Heart left ventricle (tissue), 16 donors: ENCODE data around the gene DSCAML1. TPM values are rescaled to one million over a fixed set of nuclear protein-coding genes. Genes with fewer than 3 reads are reported as not detected.

ENCODE experiments used
- ATAC-seq, 4 donors: fragments of 200-7000 bp; cut with Tn5 transposase; one replicate each; pipeline ENCODE4 v1.9.1; 2020 to 2022; ENCODE audit warnings: moderate library complexity in 4 of 4, mild to moderate bottlenecking in 3 of 4, moderate number of reproducible peaks in 1 of 4
- DNase-seq, 5 donors: peaks; one replicate each; pipeline ENCODE4 v3.0.0-alpha.2; 2020
- H3K27ac ChIP-seq, 12 donors: fragments of 200-600 bp; sonication (generic) in 4 of 12; one replicate each; pipeline versions ENCODE4 v1.5.0 to v1.8.0; 2016 to 2022; ENCODE audit warnings: mild to moderate bottlenecking in 2 of 12
- H3K27me3 ChIP-seq, 9 donors: fragments of 200-600 bp; sonication (generic) in 2 of 9; one replicate each; pipeline versions ENCODE4 v1.5.1 to v1.8.0; 2016 to 2022; ENCODE audit warnings: mild to moderate bottlenecking in 3 of 9
- H3K36me3 ChIP-seq, 9 donors: fragments of 200-600 bp; sonication (generic) in 2 of 9; one replicate each; pipeline versions ENCODE4 v1.5.0 to v1.8.0; 2018 to 2022; ENCODE audit warnings: mild to moderate bottlenecking in 2 of 9
- H3K4me1 ChIP-seq, 12 donors: fragments of 200-600 bp; sonication (generic) in 4 of 12; one replicate each; pipeline versions ENCODE4 v1.5.0 to v1.8.0; 2016 to 2022; ENCODE audit warnings: mild to moderate bottlenecking in 3 of 12
- H3K4me3 ChIP-seq, 12 donors: fragments of 200-600 bp; sonication (generic) in 4 of 12; one replicate each; pipeline versions ENCODE4 v1.5.0 to v1.8.0; 2017 to 2022; ENCODE audit warnings: mild to moderate bottlenecking in 9 of 12, moderate library complexity in 4 of 12
- H3K9me3 ChIP-seq, 12 donors: fragments of 200-600 bp; sonication (generic) in 4 of 12; one replicate each; pipeline versions ENCODE4 v1.5.0 to v1.8.0; 2016 to 2022; ENCODE audit warnings: mild to moderate bottlenecking in 1 of 12
- POLR2A ChIP-seq, 2 donors: fragments of 450-650 bp; IDR thresholded peaks; one replicate each; pipeline ENCODE4 v1.6.1; 2017; ENCODE audit warnings: antibody characterized with exemption in 2 of 2, mild to moderate bottlenecking in 2 of 2, moderate library complexity in 2 of 2
- WGBS, 4 donors: extraction: QIAGEN DNeasy Blood & Tissue Kit in 2 of 4; methylation state at CpG; one replicate each; pipeline versions ENCODE4 v1.1.5 to v1.1.7; 2013 to 2018; 5-methylcytosine and 5-hydroxymethylcytosine counted together
- intact Hi-C, 10 donors: fragments of 100-400 bp; cut with DNase I; formaldehyde crosslinking; loops; one replicate each; pipeline versions ENCODE4 v1.11.1 to v1.14.2; 2022
- polyA plus RNA-seq, 2 donors: library from polyadenylated mRNA; stranded (reverse); fragments of 200-250 nt; gene quantifications; one replicate each; pipeline ENCODE4 v1.2.3, GENCODE V29; 2013
- total RNA-seq, 9 donors: library from RNA; depleted of rRNA in 2 of 9; stranded (reverse); fragments of >200 nt in 2 of 9; fragmentation: NEBNext Ultra II Directional in 3 of 9; extraction: Animal tissue kit (Norgen Biotek cat#: 25700) in 3 of 9; gene quantifications; one replicate each; pipeline versions ENCODE4 v1.1.0 to v1.2.4, GENCODE V29; 2016 to 2023
- TF ChIP-seq, protein P1 (sequence below), 12 donors: fragments of 200-600 bp; sonication (generic) in 4 of 12; IDR thresholded peaks; one replicate each; pipeline versions ENCODE4 v1.5.0 to v1.8.0; 2018 to 2022; ENCODE audit warnings: antibody characterized with exemption in 12 of 12, mild to moderate bottlenecking in 5 of 12
- donor health status: ischemic (EF 13 %, LVEDD 7.1; RV severe dilation, severe dysfunction).
- donor health status: healthy with polysubstance abuse.
- donor health status: DM: no; HTN: yes; CAD: no.
- donor health status: DM: no; HTN: no; CAD: no.
- donor health status: ischemic (EF 25% LVEDD 6.9; RV normal size, moderate dysfunction).
- donor health status: ischemic (EF 25% LVEDD 5.7; RV mildly dilated, moderate dysfunction).
- donor health status: healthy.
- donor health status: DM: yes; HTN: yes; CAD: no.
- donor health status: ischemic (EF 35%, LVEDD 5.7; RV mildly dilated, moderate dysfunction).
- donor health status: nonischemic (EF 11% LVEDD 7.7; RV severe dilation, severe dysfunction).
- donor health status: DM: yes; HTN: yes; CAD: no.
- donor health status: PGD.
- donor health status: ischemic (EF 29% LVEDD 5.4; RV normal size, mild dysfunction).
- donor health status: nonischemic (EF 23%, LVEDD 6.1; RV moderate dilation, normal function).

Gene DSCAML1
- total and polyA plus RNA-seq, 11 donors = 0.05 to 1.7 (median 0.76) TPM

DNA sequence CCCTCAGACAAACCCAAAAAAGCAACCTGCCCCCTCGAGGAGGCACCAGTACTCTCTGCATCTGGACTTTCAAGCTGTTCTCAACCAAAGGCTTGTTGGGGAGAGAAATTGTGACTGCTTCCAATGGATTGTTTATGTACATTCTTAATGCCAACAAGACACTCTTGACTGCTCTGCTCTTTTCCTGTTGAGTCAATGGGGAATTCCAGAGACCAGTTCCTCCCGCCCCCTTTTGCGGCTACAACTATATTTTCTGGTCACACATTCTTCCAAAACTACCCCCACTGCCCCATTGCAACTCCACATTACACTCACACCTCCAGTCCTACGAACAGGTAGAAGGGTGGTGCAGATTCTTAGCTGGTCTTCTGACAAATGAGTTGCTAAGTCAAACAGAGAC, 187.0 kb downstream of the DSCAML1 start:
- no peak for DNase-seq
- 67 to 81% (median 73%) methylated on average over 4 of the region's 4 CpGs for WGBS, 4 donors
- TF ChIP-seq, protein P1, sequence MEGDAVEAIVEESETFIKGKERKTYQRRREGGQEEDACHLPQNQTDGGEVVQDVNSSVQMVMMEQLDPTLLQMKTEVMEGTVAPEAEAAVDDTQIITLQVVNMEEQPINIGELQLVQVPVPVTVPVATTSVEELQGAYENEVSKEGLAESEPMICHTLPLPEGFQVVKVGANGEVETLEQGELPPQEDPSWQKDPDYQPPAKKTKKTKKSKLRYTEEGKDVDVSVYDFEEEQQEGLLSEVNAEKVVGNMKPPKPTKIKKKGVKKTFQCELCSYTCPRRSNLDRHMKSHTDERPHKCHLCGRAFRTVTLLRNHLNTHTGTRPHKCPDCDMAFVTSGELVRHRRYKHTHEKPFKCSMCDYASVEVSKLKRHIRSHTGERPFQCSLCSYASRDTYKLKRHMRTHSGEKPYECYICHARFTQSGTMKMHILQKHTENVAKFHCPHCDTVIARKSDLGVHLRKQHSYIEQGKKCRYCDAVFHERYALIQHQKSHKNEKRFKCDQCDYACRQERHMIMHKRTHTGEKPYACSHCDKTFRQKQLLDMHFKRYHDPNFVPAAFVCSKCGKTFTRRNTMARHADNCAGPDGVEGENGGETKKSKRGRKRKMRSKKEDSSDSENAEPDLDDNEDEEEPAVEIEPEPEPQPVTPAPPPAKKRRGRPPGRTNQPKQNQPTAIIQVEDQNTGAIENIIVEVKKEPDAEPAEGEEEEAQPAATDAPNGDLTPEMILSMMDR (IDR thresholded peaks at IDR 0.05) = no peak
- TF ChIP-seq POLR2A (IDR thresholded peaks at IDR 0.05) = no peak
- Histone ChIP-seq H3K4me3 (no peak overlapping the region), H3K9me3 (no peaks in the 10 kb centered on the region), H3K4me1 (peaks cover 0 to 9% (median 0%) of the 10 kb centered on the region in 12 donors), H3K27ac (no peak overlapping the region), H3K27me3 (no peaks in the 10 kb centered on the region), H3K36me3 (no peaks in the 10 kb centered on the region)
- no peak for ATAC-seq
- intact Hi-C loops = no loop called here

DNA sequence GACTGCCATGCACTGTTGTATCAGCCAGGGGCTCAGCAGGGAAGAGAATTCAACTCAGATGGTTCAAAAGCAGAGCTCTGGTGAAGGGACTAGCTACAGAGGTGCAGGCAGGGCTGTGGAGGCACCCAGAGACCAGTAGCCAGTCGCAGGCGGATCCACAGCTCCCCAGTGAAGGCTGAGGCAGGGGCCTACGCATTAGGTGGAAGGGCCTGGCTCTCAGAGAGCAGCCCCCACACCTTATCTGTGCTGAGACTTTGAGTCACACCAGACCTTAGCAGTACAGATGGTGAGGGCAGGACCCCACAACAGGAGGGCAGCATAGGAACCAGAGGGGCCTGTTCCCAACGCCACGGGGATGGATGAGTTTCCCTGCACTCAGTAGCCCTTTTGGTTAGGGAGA, 189.6 kb downstream of the DSCAML1 start:
- Histone ChIP-seq H3K27ac (no peak overlapping the region), H3K9me3 (no peaks in the 10 kb centered on the region), H3K4me3 (no peak overlapping the region), H3K36me3 (no peaks in the 10 kb centered on the region), H3K27me3 (no peaks in the 10 kb centered on the region), H3K4me1 (no peaks in the 10 kb centered on the region)
- ATAC-seq (no peak), DNase-seq (no peak)
- TF ChIP-seq POLR2A (IDR thresholded peaks at IDR 0.05) = no peak
- TF ChIP-seq, protein P1 (IDR thresholded peaks at IDR 0.05) = no peak
- 79 to 87% (median 81%) methylated on average over 5 of the region's 5 CpGs for WGBS, 4 donors
- intact Hi-C loops = no loop called here

DNA sequence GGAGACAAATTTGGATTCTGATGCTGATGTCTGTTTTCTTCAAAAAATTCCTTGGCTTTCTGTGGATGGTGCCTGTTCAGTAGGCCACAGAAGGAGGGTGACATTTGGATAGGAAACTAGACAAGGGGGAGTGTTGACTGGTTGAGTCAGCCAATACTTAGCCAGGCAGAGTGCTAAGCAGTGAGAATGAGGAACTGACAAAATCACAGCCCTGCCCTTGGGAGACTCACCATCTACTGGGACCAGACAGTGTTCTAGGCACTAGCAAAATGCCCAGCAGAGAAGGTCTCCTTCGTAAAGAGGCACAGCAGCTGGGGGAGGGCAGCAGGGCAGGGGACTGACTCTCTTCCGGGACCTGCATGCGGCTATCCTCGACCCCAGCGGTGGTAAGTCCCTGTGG, 190.2 kb downstream of the DSCAML1 start:
- no peak for ATAC-seq
- DNase-seq = no peak
- no peak for TF ChIP-seq POLR2A (IDR thresholded peaks at IDR 0.05)
- TF ChIP-seq, protein P1 (IDR thresholded peaks at IDR 0.05) = no peak

DNA sequence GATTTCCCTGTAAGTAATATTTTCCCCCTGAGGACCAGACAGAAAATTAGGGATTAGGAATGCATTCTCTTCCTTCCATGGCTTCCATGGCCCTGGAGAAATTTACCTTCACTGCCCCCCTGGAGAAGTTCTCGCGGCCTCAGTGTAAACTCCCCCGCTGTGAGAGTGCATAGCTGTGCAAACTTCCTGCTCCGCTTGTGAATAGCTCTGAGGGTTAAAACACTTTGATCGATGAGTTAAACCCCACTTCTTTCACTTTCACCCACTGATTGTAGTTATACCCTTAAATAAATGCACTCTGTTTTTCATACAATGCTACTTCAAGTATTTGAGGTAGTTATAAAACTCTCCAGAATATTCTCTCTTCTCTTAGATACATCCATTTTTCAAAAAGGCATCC, 190.8 kb downstream of the DSCAML1 start:
- intact Hi-C loops = no loop called here
- Histone ChIP-seq H3K27me3 (no peaks in the 10 kb centered on the region), H3K4me1 (no peaks in the 10 kb centered on the region), H3K4me3 (no peak overlapping the region), H3K9me3 (no peaks in the 10 kb centered on the region), H3K27ac (no peak overlapping the region), H3K36me3 (no peaks in the 10 kb centered on the region)
- no peak for ATAC-seq
- TF ChIP-seq, protein P1 (IDR thresholded peaks at IDR 0.05) = no peak
- no peak for TF ChIP-seq POLR2A (IDR thresholded peaks at IDR 0.05)
- 72 to 89% (median 75%) methylated on average over 5 of the region's 5 CpGs for WGBS, 4 donors
- no peak for DNase-seq

More for the DNA sequence above, 190.2 kb downstream of the DSCAML1 start:
- Histone ChIP-seq H3K36me3 (no peaks in the 10 kb centered on the region), H3K4me3 (no peak overlapping the region), H3K9me3 (no peaks in the 10 kb centered on the region), H3K27me3 (no peaks in the 10 kb centered on the region), H3K27ac (no peak overlapping the region), H3K4me1 (no peaks in the 10 kb centered on the region)
- intact Hi-C loops = no loop called here
- WGBS, 4 donors = 84 to 94% (median 85%) methylated on average over 5 of the region's 5 CpGs; no CpG with 5 or more reads in 1 of the 4 donors
